NCI-H345 (cell line): Measurements from ENCODE around the gene CA6.
A peak's percentile ranks its signal among the peaks of the same experiment; 100 is the strongest.
"Not testable (repeated sequence)": the region's sequence is repeated elsewhere in the genome, so short reads cannot be mapped to it uniquely, and the experiment has no call there.

Source experiments
- DNase-seq: peaks from one replicate; lab custom pipeline; 2025; lab: John Stamatoyannopoulos, UW

The CA6 gene

GRCh38 chr1:8945568-8945967 lies at the start of gene CA6:
CA6 (plus strand) TSS chr1:8945868; CDS start chr1:8945887, 19 bp downstream.
- no peak for DNase-seq

DNA sequence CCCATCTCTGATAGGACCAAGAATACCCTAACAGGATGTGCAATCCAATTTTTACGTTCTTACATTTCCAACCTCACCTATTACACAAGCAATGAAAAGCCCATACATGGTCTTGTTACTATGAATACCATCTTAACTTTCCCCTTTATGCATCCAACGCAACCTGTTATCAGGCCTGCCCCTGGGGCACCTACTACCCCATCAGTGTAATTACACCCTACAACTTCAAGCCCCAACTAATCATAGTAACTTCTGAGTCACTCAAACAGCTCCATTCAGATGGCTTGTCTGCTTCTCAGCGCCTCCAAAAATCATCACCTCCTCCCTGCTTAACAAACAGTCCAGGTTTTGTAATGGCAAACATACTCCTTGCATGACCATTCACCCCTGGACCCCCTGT lies 48.9 kb upstream of the CA6 start:
- DNase-seq: not testable (repeated sequence)

DNA sequence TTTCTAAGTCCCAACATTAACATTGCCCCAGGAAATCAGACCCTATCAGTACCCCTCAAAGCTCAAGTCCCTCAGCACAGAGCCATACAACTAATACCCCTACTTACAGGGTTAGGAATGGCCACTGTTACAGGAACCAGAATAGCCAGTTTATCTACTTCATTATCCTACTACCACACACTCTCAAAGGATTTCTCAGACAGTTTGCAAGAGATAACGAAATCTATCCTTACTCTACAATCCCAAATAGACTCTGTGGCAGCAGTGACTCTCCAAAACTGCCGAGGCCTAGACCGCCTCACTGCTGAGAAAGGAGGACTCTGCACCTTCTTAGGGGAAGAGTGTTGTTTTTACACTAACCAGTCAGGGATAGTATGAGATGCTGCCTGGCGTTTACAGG lies 48.2 kb upstream of the CA6 start:
- not testable (repeated sequence) for DNase-seq

- not testable (repeated sequence) for DNase-seq
These were observed 47.2 kb upstream of the CA6 start for GRCh38 chr1:8898418-8898817.

GRCh38 chr1:8899046-8899445 lies 46.6 kb upstream of the CA6 start:
- no peak for DNase-seq

DNA sequence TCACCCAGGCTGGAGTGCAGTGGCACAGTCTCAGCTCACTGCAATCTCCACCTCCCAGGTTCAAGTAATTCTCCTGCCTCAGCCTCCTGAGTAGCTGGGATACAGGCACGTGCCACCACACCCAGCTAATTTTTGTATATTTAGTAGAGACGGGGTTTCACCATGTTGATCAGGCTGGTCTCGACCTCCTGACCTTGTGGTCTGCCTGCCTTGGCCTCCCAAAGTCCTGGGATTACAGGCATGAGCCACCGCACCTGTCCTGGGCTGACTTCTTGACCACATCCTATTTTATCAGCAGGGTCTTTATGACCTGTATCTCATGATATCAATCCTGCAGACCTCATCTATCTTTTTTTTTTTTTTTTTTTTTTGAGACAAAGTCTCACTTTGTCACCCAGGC lies 45.0 kb upstream of the CA6 start:
- not testable (repeated sequence) for DNase-seq

DNA sequence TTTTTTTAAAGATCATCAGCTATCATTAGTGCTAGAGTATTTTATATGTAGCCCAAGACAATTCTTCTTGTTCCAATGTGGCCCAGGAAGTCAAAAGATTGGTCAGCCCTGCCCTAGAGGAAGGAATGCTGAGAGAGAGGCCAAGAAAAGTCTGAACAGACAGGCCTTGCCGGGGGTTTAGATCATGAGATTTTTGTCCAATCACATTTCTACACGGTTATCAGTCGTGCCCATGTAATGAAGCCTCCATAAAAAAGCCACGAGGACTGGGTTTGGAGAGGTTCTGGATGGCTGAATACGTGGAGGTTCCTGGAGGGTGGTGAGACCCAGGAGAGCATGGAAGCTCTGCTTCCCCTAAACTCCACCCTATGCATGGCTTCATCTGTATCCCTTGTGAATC lies 42.9 kb upstream of the CA6 start:
- no peak for DNase-seq

DNA sequence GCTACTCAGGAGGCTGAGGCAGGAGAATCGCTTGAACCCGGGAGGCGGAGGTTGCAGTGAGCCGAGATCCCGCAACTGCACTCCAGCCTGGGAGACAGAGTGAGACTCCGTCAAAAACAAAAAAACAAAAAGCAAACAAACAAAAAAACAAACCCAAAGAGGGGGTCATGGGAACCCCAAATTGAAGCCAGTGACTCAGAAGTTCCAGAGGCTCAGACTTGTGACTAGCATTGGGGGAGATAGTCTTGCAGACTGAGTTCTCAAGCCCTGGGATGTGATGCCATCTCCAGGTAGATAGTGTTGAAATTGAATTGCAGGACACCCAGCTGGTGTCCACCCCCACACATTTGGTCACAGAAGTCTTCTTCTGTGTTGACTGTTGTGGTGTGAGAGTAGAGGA lies 42.3 kb upstream of the CA6 start:
- DNase-seq: no peak

DNA sequence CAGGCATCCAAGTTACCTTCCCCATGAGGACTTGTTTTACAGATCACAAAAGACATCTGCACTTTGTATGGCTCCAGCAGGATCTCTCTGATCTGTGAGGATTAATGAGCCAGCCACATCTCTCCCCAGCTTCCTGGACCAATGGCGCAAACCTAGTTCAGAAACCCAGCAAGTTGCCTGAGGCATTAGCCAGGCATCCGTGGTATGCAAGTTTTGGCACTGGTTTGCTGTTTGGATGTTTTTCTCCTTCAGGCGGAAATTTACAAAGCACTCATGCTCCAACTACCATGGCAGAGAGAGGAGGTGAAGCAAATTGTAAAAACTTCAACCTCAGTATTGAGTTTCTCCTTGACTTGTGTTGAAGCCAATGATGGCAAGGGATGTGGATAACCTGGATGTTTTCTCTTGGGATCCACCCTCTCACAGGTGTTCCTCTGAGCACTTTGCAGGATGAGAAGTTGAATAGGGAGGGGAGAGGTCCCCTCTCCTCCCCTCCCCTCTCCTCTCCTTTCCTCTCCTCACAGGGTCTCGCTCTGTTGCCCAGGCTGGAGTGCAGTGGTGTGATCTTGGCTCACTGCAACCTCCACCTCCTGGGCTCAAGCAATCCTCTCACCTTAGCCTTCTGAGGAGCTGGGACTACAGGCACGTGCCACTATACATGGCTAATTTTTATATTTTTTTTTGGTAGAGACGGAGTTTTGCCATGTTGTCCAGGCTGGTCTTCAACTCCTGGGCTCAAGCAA lies 41.6 kb upstream of the CA6 start:
- peak; percentile 55 for DNase-seq

GRCh38 chr1:8905582-8906191 lies 40.0 kb upstream of the CA6 start:
- DNase-seq: no peak

DNA sequence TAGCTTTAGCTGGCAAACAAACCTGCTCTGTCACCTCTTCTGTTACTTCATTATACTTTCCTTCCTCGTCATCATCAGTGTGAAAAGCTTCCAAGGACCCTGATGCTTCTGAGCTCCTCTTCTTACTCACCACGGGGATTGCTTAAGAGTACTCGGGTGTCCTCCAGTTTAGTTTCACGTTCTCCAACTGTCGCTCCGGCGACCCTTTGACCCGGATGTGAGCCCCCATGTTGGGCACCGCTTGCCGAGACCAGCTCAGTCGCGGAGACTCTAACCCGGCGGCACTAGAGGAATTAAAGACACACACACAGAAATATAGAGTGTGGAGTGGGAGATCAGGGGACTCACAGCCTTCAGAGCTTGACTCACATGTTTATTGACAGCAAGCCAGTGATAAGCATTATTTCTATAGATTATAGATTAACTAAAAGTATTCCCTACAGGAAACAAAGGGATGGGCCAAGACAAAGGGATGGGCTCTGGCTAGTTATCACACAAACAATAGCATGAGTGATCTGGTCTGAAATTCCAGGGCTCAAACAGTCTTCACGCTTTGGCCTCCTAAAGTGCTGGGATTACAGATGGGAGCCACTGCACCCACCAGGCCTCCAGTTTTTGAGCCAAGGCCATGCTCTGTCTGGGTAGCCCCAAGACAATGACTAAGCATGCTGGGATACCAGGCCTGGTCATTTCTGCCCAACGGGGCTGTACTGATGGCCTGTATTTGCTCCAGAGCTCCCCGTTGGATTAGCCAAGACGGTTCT lies 37.1 kb upstream of the CA6 start:
- DNase-seq: no peak

DNA sequence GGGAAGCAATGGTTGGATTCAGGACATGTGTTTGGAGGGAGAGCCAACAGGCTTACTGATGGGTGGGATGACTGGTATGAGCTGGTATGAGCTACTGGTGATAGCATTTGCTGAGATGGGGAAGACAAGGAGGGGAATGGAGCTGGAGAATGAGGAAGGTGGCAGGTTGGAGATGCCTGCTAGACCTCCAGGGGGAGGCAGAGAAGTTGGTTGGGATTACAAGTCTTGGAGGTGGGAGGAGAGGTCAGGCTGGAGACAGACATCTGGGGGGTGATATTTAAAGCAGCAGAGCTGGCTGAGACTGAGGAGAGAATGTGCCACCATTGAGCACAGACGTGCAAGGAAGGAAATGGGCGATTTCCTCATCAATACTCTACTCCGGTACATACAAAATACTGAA lies 35.3 kb upstream of the CA6 start:
- DNase-seq: no peak

DNA sequence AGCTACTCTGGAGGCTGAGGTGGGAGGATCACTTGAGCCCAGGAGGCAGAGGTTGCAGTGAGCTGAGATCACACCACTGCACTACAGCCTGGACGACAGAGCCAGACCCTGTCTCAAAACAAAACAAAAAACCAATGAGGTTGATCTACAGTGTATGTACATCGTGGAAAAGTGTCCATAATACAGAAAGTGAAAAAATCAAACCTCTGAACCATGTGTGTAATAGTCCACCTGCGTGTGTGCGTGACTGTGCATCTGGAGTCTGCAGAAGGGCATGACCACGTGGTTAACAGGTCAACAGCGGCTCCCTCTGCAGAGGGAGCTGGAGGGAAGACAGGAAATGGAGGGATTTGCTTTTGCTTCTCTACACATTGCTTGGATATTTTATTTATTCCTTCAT lies 34.8 kb upstream of the CA6 start:
- DNase-seq: peak; percentile 44

DNA sequence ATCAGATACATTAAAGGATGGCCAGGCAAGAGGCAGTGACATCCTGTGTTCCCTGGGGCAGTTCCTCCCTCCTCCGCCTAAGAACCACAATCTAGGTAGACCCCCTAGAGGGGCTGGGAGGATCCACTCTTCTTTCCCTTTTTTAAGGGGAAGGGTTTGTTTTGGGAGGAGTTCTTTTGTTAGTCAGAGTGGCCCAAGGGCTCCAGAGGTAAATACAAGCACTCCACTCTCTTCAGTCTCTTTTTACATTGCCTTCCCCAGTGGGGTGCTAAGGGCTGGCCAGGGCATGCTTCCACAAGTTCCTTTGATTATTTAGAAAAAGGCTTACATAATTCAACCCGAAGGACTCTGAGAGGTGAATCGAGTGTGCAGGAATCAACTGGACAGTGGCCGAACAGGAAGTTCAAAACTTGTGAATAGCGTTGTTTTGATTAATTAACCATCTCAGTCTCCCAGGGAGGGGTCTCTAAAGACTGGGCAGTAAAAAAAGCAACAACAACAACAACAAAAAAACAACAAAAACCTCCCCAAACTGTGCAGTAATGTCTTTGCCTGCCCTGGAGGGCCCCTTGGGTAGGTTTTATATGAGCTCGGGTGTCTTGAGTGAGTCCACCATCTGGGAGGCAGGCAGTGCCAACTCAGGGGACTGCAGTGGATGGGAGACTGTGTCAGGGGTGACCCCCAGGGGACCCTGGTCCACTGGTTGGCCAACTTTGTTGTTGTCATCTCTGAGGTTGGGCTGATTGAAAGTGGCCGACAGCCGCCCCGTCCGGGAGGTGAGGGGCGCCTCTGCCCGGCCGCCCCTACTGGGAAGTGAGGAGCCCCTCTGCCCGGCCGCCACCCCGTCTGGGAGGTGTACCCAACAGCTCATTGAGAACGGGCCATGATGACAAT lies 34.0 kb upstream of the CA6 start:
- peak; percentile 95 for DNase-seq

DNA sequence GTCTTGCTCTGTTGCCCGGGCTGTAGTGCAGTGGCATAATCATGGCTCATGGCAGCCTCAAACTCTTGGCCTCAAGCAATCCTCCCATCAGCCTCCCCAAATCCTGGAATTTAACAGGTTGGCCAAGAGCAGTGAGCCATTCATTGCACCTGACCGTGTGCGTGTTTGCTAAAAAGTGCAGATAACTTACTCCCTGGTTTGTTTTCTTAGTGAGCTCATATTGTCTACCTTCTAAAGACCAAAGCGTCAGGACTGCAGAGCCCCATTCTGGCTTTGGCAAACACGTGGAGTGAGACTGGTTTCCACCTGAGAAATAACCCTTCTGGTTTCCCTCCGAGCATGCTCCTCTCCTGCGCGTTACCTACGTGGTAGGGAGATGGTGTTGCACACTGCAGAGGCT lies 32.2 kb upstream of the CA6 start:
- DNase-seq: no peak

GRCh38 chr1:8914466-8914865 lies 31.2 kb upstream of the CA6 start:
- DNase-seq: no peak

- DNase-seq: no peak
These were observed 30.2 kb upstream of the CA6 start for GRCh38 chr1:8915446-8915845.

DNA sequence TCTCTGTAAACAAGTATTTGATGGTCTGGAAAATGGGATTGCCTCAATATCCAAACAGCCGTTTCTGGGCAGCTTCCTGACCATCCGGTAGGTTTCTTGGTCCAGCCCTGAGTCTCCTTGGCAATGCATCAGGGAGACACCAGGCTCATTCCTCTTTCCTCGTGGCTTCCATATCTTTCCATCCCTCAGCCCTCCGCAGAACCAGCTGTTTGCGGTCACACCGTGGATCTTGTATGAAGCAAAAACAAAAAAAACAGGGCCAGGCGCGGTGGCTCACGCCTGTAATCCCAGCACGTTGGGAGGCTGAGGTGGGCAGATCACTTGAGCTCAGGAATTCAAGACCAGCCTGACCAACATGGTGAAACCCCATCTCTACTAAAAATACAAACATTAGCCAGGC lies 28.1 kb upstream of the CA6 start:
- not testable (repeated sequence) for DNase-seq

DNA sequence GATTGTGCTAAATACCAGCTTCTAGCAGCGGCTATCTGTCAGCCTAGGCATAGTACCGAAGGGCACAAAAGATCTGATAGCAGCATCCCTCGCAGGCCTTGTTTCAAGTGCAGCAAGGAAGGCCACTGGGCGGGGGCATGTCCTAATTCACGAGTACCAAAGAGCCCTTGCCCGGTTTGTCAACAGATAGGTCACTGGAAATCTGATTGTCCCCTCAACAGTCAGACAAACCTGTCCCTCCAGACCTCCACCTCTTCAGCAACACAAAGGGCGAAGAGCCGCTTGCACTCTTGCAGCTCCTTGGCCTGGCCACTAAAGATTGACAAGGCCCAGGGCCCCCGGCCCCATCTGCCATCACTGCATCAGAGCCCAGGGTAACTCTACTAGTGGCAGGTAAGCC lies 22.7 kb upstream of the CA6 start:
- no peak for DNase-seq

GRCh38 chr1:8925406-8925805 lies 20.3 kb upstream of the CA6 start:
- no peak for DNase-seq

DNA sequence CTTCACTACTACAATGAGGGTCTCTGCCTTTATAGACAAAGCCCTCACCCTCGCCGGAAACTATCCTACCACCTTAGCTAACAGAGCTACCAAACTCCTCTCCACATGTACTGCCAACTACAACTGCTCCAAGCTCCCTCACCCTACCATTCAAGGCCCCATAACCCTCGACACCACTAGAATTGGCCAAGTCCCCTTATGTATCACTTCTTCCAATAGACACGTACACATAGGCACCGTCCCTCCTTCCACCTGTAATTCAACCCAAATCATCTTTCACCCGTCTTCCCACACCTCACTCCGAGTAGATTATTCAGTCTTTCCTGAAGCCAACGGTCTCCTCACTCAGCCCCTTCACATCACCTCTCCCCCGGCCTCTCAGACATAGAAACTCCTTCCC lies 19.7 kb upstream of the CA6 start:
- DNase-seq: no peak
